Gastrocnemius medialis (tissue), 4 donors: ENCODE measurements around the gene ADIG. TPM values are rescaled to one million over a fixed set of nuclear protein-coding genes. Genes with fewer than 3 reads are reported as not detected.

Experiments used
- ATAC-seq, 2 donors: fragments of 150-250 bp; one replicate each; pipeline ENCODE4 v1.9.1; 2016
- DNase-seq, 2 donors: peaks; one replicate each; pipeline ENCODE4 v3.0.0-alpha.2; 2019
- H3K27ac ChIP-seq, 4 donors: fragments of 200-600 bp; sonication (generic); 1 replicate in 1 of 4; 2 replicates in 3 of 4; pipeline ENCODE4 v1.5.1; 2016 to 2018; ENCODE audit warnings: mild to moderate bottlenecking in 2 of 4, moderate library complexity in 1 of 4
- H3K27me3 ChIP-seq, 3 donors: fragments of 200-600 bp; sonication (generic) in 2 of 3; 1 replicate in 1 of 3; 2 replicates in 2 of 3; pipeline versions ENCODE4 v1.5.1 to v1.6.0; 2016 to 2019; ENCODE audit warnings: mild to moderate bottlenecking in 1 of 3, moderate library complexity in 1 of 3
- H3K36me3 ChIP-seq, 2 donors: fragments of 200-600 bp; sonication (generic) in 1 of 2; one replicate each; pipeline ENCODE4 v1.5.1; 2017 to 2018
- H3K4me1 ChIP-seq, 2 donors: fragments of 200-600 bp; sonication (generic) in 1 of 2; one replicate each; pipeline ENCODE4 v1.5.1; 2016 to 2017; ENCODE audit warnings: mild to moderate bottlenecking in 2 of 2
- H3K4me3 ChIP-seq, 4 donors: fragments of 200-600 bp; sonication (generic) in 3 of 4; 1 replicate in 1 of 4; 2 replicates in 3 of 4; pipeline ENCODE4 v1.5.1; 2016 to 2019; ENCODE audit warnings: mild to moderate bottlenecking in 2 of 4
- H3K9me3 ChIP-seq, 3 donors: fragments of 200-600 bp; sonication (generic) in 2 of 3; 1 replicate in 1 of 3; 2 replicates in 2 of 3; pipeline ENCODE4 v1.5.1; 2016 to 2019
- POLR2A ChIP-seq, 2 donors: fragments of 450-650 bp; IDR thresholded peaks; one replicate each; pipeline ENCODE4 v1.6.1; 2017; ENCODE audit warnings: antibody characterized with exemption in 2 of 2, mild to moderate bottlenecking in 2 of 2, moderate library complexity in 2 of 2
- in situ Hi-C, 4 donors: fragments of 200-750 bp; cut with MboI; loops; one replicate each; pipeline versions ENCODE4 v1.15.0 to v1.8.0; 2017; ENCODE audit warnings: low sequenced_read_pairs in 4 of 4
- intact Hi-C: fragments of 100-400 bp; cut with DNase I; formaldehyde crosslinking; loops from one replicate; pipeline ENCODE4 v1.15.1; 2023; ENCODE audit warnings: low total_unique reads
- total RNA-seq, 4 donors: library from RNA; depleted of rRNA; stranded (reverse); fragments of >200 nt; gene quantifications; one replicate each; pipeline versions ENCODE4 v1.1.0 to v1.2.3, GENCODE V29; 2016
- TF ChIP-seq, protein P1 (sequence below), 5 experiments: fragments of 450-650 bp in 3 of 5; fragments of 200-600 bp in 2 of 5; sonication (generic) in 2 of 5; IDR thresholded peaks in 4 of 5; conservative IDR thresholded peaks in 1 of 5; 1 replicate in 4 of 5; 2 replicates in 1 of 5; pipeline ENCODE4 v1.5.1; 2016 to 2019; ENCODE audit warnings: antibody characterized with exemption in 5 of 5, mild to moderate bottlenecking in 3 of 5, moderate library complexity in 3 of 5

Gene ADIG
- not detected for total RNA-seq

DNA sequence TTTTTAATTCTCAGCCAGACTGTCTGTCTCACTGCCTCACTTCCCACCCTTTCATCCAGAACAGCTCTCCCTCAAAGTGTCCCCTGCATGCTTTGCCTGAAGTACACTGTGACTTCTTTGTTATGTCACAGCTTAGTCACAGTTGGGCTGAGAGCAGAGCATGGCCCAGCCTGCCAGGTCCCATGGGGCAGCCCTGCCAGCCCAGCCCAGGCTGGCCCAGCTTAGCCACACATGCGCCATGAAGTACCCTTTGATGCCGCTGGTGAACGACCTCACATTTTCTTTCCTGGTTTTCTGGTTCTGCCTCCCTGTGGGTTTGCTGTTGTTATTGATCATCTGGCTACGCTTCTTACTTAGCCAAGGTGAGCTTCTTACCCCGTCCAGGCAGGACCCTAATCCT, at the start of gene ADIG:
Gene ADIG, plus strand, starts transcription at position 185 of the 400 bp plus-strand sequence. Its CDS starts 54 bp downstream, at position 239.
- DNase-seq (peak in 1 of 2 donors; percentile 44), ATAC-seq (peak; percentile 56 to 77)
- intact Hi-C loops, result no loop called here
- no peaks in the 10 kb centered on the region for H3K9me3 ChIP-seq
- H3K4me3 ChIP-seq, result no peak within 1 kb of the TSS
- H3K27me3 ChIP-seq, result no peaks in the 10 kb centered on the region
- H3K36me3 ChIP-seq, result peaks cover 0 to 12% of the 10 kb centered on the region in 2 donors
- TF ChIP-seq, protein P1, sequence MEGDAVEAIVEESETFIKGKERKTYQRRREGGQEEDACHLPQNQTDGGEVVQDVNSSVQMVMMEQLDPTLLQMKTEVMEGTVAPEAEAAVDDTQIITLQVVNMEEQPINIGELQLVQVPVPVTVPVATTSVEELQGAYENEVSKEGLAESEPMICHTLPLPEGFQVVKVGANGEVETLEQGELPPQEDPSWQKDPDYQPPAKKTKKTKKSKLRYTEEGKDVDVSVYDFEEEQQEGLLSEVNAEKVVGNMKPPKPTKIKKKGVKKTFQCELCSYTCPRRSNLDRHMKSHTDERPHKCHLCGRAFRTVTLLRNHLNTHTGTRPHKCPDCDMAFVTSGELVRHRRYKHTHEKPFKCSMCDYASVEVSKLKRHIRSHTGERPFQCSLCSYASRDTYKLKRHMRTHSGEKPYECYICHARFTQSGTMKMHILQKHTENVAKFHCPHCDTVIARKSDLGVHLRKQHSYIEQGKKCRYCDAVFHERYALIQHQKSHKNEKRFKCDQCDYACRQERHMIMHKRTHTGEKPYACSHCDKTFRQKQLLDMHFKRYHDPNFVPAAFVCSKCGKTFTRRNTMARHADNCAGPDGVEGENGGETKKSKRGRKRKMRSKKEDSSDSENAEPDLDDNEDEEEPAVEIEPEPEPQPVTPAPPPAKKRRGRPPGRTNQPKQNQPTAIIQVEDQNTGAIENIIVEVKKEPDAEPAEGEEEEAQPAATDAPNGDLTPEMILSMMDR (IDR thresholded peaks at IDR 0.05 in 4 of 5, conservative IDR thresholded peaks at IDR 0.05 in 1 of 5), result no peak
- in situ Hi-C loops, result no loop called here
- peaks cover 2 to 7% of the 10 kb centered on the region in 2 donors for H3K4me1 ChIP-seq
- H3K27ac ChIP-seq, result no peak within 1 kb of the TSS

- no peak for DNase-seq
- TF ChIP-seq POLR2A (IDR thresholded peaks at IDR 0.05), result no peak
- TF ChIP-seq, protein P1 (IDR thresholded peaks at IDR 0.05 in 4 of 5, conservative IDR thresholded peaks at IDR 0.05 in 1 of 5), result no peak
- H3K4me1 ChIP-seq, result no peaks in the 10 kb centered on the region
- no peaks in the 10 kb centered on the region for H3K9me3 ChIP-seq
- intact Hi-C loops, result no loop called here
- H3K27ac ChIP-seq, result no peak overlapping the region
- H3K4me3 ChIP-seq, result no peak overlapping the region
- in situ Hi-C loops, result no loop called here
- peaks cover 0 to 96% of the 10 kb centered on the region in 2 donors for H3K36me3 ChIP-seq
- no peaks in the 10 kb centered on the region for H3K27me3 ChIP-seq
- no peak for ATAC-seq
Measured at GRCh38 chr20:38534756-38535155, 46.2 kb upstream of the ADIG start.

GRCh38 chr20:38536310-38536709, 44.7 kb upstream of the ADIG start:
- intact Hi-C loops, result no loop called here
- no peaks in the 10 kb centered on the region for H3K9me3 ChIP-seq
- DNase-seq (no peak), ATAC-seq (no peak)
- in situ Hi-C loops, result no loop called here
- no peaks in the 10 kb centered on the region for H3K4me1 ChIP-seq
- H3K36me3 ChIP-seq, result peaks cover 0 to 100% of the 10 kb centered on the region in 2 donors
- no peak for TF ChIP-seq POLR2A (IDR thresholded peaks at IDR 0.05)
- TF ChIP-seq, protein P1 (IDR thresholded peaks at IDR 0.05 in 4 of 5, conservative IDR thresholded peaks at IDR 0.05 in 1 of 5), result no peak
- H3K27ac ChIP-seq, result no peak overlapping the region
- no peaks in the 10 kb centered on the region for H3K27me3 ChIP-seq
- H3K4me3 ChIP-seq, result no peak overlapping the region

DNA sequence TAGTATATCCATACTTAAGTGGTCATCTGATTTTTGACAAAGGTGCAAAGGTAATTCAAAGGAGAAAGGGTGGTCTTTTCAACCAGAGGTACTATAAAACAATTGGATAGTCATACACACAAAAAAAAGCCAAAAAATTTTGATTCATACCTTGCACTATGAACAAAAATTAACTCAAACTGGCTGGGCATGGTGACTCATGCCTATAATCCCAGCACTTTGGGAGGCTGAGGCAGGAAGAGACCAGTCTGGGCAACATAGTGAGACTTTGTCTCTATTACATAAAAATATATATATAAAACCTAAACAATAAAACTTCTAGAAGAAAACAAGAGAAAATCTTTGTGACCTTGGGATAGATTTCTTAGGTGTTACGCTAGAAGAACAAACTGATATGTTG, 43.8 kb upstream of the ADIG start:
- in situ Hi-C loops (no loop called here), intact Hi-C loops (no loop called here)
- peaks cover 0 to 100% of the 10 kb centered on the region in 2 donors for H3K36me3 ChIP-seq
- H3K4me1 ChIP-seq, result no peaks in the 10 kb centered on the region
- TF ChIP-seq POLR2A (IDR thresholded peaks at IDR 0.05), result no peak
- TF ChIP-seq, protein P1 (IDR thresholded peaks at IDR 0.05 in 4 of 5, conservative IDR thresholded peaks at IDR 0.05 in 1 of 5), result no peak
- no peak overlapping the region for H3K4me3 ChIP-seq
- no peaks in the 10 kb centered on the region for H3K9me3 ChIP-seq
- H3K27me3 ChIP-seq, result no peaks in the 10 kb centered on the region
- DNase-seq (no peak), ATAC-seq (no peak)
- no peak overlapping the region for H3K27ac ChIP-seq

GRCh38 chr20:38538789-38539188, 42.2 kb upstream of the ADIG start:
- in situ Hi-C loops (no loop called here), intact Hi-C loops (no loop called here)
- no peak for ATAC-seq
- H3K9me3 ChIP-seq, result no peaks in the 10 kb centered on the region
- H3K4me3 ChIP-seq, result no peak overlapping the region
- DNase-seq, result no peak
- H3K27me3 ChIP-seq, result no peaks in the 10 kb centered on the region
- H3K27ac ChIP-seq, result no peak overlapping the region
- no peak for TF ChIP-seq POLR2A (IDR thresholded peaks at IDR 0.05)
- TF ChIP-seq, protein P1 (IDR thresholded peaks at IDR 0.05 in 4 of 5, conservative IDR thresholded peaks at IDR 0.05 in 1 of 5), result no peak
- no peaks in the 10 kb centered on the region for H3K4me1 ChIP-seq
- H3K36me3 ChIP-seq, result peaks cover 0 to 98% of the 10 kb centered on the region in 2 donors
